SU-DHL-6 (cell line): ENCODE measurements around the gene TTLL8.

Experiments
- H2AFZ ChIP-seq: fragments of 200-600 bp; sonication (generic); 2 replicates; pipeline ENCODE4 v1.6.1; 2014; ENCODE audit warnings: low read depth, mild to moderate bottlenecking, moderate library complexity, mixed read lengths, antibody characterized with exemption, low read length; ENCODE audit not compliant: severe bottlenecking
- H3F3A ChIP-seq: fragments of 200-600 bp; shearing (Covaris generic); 2 replicates; pipeline ENCODE4 v1.6.0; 2016; ENCODE audit warnings: antibody characterized with exemption, mild to moderate bottlenecking; ENCODE audit not compliant: insufficient read depth
- H3K27ac ChIP-seq: fragments of 200-600 bp; sonication (generic); 2 replicates; pipeline ENCODE4 v1.5.1; 2016; ENCODE audit warnings: low read depth, mild to moderate bottlenecking, low read length, moderate library complexity, mixed read lengths
- H3K27me3 ChIP-seq: fragments of 200-600 bp; sonication (generic), shearing (Covaris generic); 2 replicates; pipeline ENCODE4 v1.6.0; 2014; ENCODE audit warnings: mild to moderate bottlenecking, low read length
- H3K36me3 ChIP-seq: fragments of 200-600 bp; sonication (generic); 2 replicates; pipeline ENCODE4 v1.6.1; 2014; ENCODE audit warnings: mild to moderate bottlenecking, low read length, mixed read lengths
- H3K4me2 ChIP-seq: fragments of 300-600, 200-600 bp; shearing (Covaris generic), sonication (generic); 2 replicates; pipeline ENCODE4 v1.6.0; 2014; ENCODE audit warnings: low read length, low read depth, mild to moderate bottlenecking; ENCODE audit not compliant: poor library complexity, severe bottlenecking
- H3K4me3 ChIP-seq: fragments of 200-600 bp; sonication (generic); 2 replicates; pipeline ENCODE4 v1.5.1; 2014; ENCODE audit warnings: antibody characterized with exemption, low read length, mild to moderate bottlenecking, mixed read lengths; ENCODE audit not compliant: insufficient read depth, poor library complexity, severe bottlenecking
- H3K79me2 ChIP-seq: fragments of 200-600 bp; sonication (generic); 2 replicates; pipeline ENCODE4 v1.6.1; 2014; ENCODE audit warnings: mild to moderate bottlenecking, low read length, moderate library complexity; ENCODE audit not compliant: insufficient read depth
- H3K9ac ChIP-seq: fragments of 200-600 bp; sonication (generic); 2 replicates; pipeline ENCODE4 v1.7.0; 2014; ENCODE audit warnings: mild to moderate bottlenecking, low read length
- H3K9me2 ChIP-seq: fragments of 200-600 bp; sonication (generic); replicated peaks from 2 replicates; pipeline ENCODE4 v1.6.1; 2014; ENCODE audit warnings: low read length; ENCODE audit not compliant: insufficient read depth
- H3K9me3 ChIP-seq: fragments of 200-600 bp; sonication (generic); 2 replicates; pipeline ENCODE4 v1.6.1; 2014; ENCODE audit warnings: low read length, mixed read lengths; ENCODE audit not compliant: insufficient read depth
- H4K20me1 ChIP-seq: fragments of 200-600 bp; sonication (generic); 2 replicates; pipeline ENCODE4 v1.6.1; 2014; ENCODE audit warnings: low read depth, mild to moderate bottlenecking, antibody characterized with exemption, low read length, moderate library complexity, mixed read lengths
- EZH2phosphoT487 ChIP-seq: fragments of 200-600 bp; sonication (generic), shearing (Covaris generic); conservative IDR thresholded peaks from 2 replicates; pipeline ENCODE4 v1.6.1; 2018; ENCODE audit warnings: mild to moderate bottlenecking, antibody characterized with exemption, low read length, moderate library complexity, mixed read lengths
- TF ChIP-seq, protein P1 (sequence below): fragments of 200-600 bp; sonication (generic); IDR thresholded peaks from one replicate; pipeline ENCODE4 v1.5.1; 2017; ENCODE audit warnings: antibody characterized with exemption, mild to moderate bottlenecking, low read length, moderate library complexity; ENCODE audit not compliant: insufficient read depth, poor library complexity, severe bottlenecking

Gene TTLL8

DNA sequence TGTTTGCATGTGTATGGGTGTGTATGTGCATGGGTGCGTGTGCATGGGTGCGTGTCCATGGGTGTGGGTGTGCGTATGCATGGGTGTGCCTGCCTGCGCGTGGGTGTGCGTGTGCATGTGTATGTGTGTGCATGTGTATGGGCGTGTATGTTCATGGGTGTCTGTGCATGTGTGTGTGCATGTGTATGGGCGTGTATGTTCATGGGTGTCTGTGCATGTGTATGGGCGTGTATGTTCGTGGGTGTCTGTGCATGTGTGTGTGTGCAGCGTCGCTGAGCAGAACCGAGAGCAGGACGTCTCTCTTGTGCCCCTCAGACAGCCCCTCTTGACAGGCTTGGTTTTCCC lies 59.4 kb downstream of the TTLL8 start:
- no peak overlapping the region for H3K27ac ChIP-seq
- H3F3A ChIP-seq: no peaks in the 10 kb centered on the region
- no peaks in the 10 kb centered on the region for H3K9me2 ChIP-seq
- H3K27me3 ChIP-seq: no peaks in the 10 kb centered on the region
- TF ChIP-seq, protein P1, sequence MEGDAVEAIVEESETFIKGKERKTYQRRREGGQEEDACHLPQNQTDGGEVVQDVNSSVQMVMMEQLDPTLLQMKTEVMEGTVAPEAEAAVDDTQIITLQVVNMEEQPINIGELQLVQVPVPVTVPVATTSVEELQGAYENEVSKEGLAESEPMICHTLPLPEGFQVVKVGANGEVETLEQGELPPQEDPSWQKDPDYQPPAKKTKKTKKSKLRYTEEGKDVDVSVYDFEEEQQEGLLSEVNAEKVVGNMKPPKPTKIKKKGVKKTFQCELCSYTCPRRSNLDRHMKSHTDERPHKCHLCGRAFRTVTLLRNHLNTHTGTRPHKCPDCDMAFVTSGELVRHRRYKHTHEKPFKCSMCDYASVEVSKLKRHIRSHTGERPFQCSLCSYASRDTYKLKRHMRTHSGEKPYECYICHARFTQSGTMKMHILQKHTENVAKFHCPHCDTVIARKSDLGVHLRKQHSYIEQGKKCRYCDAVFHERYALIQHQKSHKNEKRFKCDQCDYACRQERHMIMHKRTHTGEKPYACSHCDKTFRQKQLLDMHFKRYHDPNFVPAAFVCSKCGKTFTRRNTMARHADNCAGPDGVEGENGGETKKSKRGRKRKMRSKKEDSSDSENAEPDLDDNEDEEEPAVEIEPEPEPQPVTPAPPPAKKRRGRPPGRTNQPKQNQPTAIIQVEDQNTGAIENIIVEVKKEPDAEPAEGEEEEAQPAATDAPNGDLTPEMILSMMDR: no peak
- TF ChIP-seq EZH2phosphoT487: no peak
- no peak overlapping the region for H3K4me2 ChIP-seq
- H3K79me2 ChIP-seq: no peaks in the 10 kb centered on the region
- H3K4me3 ChIP-seq: no peak overlapping the region
- no peak overlapping the region for H2AFZ ChIP-seq
- no peaks in the 10 kb centered on the region for H4K20me1 ChIP-seq
- H3K9me3 ChIP-seq: no peaks in the 10 kb centered on the region
- no peaks in the 10 kb centered on the region for H3K36me3 ChIP-seq
- no peak overlapping the region for H3K9ac ChIP-seq

DNA sequence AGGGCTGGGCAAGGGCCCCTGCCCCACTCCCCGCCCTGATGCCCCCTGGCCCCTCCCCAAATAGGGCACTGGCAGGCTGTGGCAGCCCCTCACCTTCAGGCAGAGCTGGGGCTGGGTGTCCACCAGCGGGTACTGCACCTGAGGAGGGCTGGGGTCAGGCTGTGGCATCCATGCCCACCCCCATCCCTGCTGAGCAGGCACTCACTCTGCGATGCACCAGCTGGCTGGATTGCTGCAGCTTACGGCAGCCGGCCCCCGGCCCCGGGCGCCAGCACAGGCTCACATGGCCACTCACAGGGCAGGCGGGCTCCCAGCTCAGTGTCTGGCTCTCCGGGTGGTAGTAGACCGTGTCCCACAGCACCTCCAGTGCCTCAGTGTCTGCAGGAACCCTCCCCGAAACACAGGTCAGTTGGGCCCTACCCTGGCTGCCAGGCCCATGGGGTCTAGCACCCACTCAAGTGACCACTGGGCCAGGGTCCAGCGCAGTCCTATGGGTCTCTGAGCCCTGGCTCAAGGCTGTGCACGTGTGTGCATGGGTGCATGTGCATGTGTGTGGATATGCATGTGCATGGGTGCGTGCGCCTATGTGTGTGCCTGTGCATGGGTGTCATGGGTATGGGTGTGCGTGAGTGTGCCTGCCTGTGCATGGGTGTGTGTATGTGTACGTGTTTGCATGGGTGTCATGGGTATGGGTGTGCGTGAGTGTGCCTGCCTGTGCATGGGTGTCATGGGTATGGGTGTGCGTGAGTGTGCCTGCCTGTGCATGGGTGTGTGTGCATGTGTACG lies 60.0 kb downstream of the TTLL8 start:
- Histone ChIP-seq H3K9me3 (no peaks in the 10 kb centered on the region), H2AFZ (no peak overlapping the region), H3K4me2 (no peak overlapping the region), H3K9me2 (no peaks in the 10 kb centered on the region), H3F3A (no peaks in the 10 kb centered on the region), H3K27ac (no peak overlapping the region), H3K36me3 (no peaks in the 10 kb centered on the region), H4K20me1 (no peaks in the 10 kb centered on the region), H3K27me3 (no peaks in the 10 kb centered on the region), H3K9ac (no peak overlapping the region), H3K4me3 (no peak overlapping the region), H3K79me2 (no peaks in the 10 kb centered on the region)
- TF ChIP-seq, protein P1: no peak

DNA sequence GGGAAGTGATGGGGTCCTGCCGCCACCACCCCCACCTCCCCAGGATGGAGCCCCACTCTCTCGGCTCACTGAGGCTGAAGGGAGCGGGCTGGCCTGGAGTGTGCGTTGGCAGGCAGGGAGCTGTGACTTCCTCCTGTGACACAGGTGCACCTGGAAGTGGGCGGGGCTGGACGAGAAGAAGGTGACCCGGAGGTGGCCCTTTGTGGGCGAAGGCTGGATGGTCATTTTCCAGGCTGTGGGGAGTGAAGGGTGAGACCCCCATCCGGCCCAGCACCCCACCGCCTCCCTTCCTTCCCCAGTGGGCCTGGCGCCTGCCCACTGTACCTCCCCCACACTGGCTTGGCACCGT lies 60.9 kb downstream of the TTLL8 start:
- H3K4me2 ChIP-seq: no peak overlapping the region
- H3K27ac ChIP-seq: no peak overlapping the region
- no peaks in the 10 kb centered on the region for H3K27me3 ChIP-seq
- no peaks in the 10 kb centered on the region for H4K20me1 ChIP-seq
- no peaks in the 10 kb centered on the region for H3F3A ChIP-seq
- H2AFZ ChIP-seq: no peak overlapping the region
- H3K4me3 ChIP-seq: no peak overlapping the region
- no peaks in the 10 kb centered on the region for H3K36me3 ChIP-seq
- no peaks in the 10 kb centered on the region for H3K9me2 ChIP-seq
- TF ChIP-seq EZH2phosphoT487: no peak
- TF ChIP-seq, protein P1: no peak
- H3K9me3 ChIP-seq: no peaks in the 10 kb centered on the region
- no peaks in the 10 kb centered on the region for H3K79me2 ChIP-seq
- no peak overlapping the region for H3K9ac ChIP-seq
